HL-60 (cell line): Measurements from ENCODE around the gene HSCB.

Source experiments
- DNase-seq, 2 experiments: peaks; one replicate each; pipeline ENCODE4 v3.0.0-alpha.2; 2010 to 2020; ENCODE audit warnings: low read depth in 1 of 2, low spot score in 1 of 2
- H3K27ac ChIP-seq: fragments of 250-450 bp; sonication (Bioruptor Pico); replicated peaks from 2 replicates; pipeline ENCODE4 v1.5.1; 2020; ENCODE audit warnings: mild to moderate bottlenecking, moderate library complexity
- H3K27me3 ChIP-seq: fragments of 250-450 bp; sonication (Bioruptor Pico); 2 replicates; pipeline ENCODE4 v1.5.1; 2021; ENCODE audit warnings: mild to moderate bottlenecking, moderate library complexity; ENCODE audit not compliant: insufficient read depth, poor library complexity, severe bottlenecking
- H3K4me3 ChIP-seq: replicated peaks from 2 replicates; pipeline ENCODE4 v1.5.1; 2011; ENCODE audit warnings: mild to moderate bottlenecking, control low read depth, low read length; ENCODE audit not compliant: insufficient read depth
- GABPA ChIP-seq: IDR thresholded peaks from 2 replicates; pipeline ENCODE4 v1.6.1; 2012; ENCODE audit warnings: low read depth
- POLR2AphosphoS5 ChIP-seq: IDR thresholded peaks from 2 replicates; pipeline ENCODE4 v1.6.1; 2012; ENCODE audit warnings: low read depth
- SPI1 ChIP-seq: IDR thresholded peaks from 2 replicates; pipeline ENCODE4 v1.6.1; 2012; ENCODE audit warnings: low read depth, mild to moderate bottlenecking, borderline replicate concordance
- TF ChIP-seq, protein P1 (sequence below): IDR thresholded peaks from 2 replicates; pipeline ENCODE4 v1.6.1; 2012; ENCODE audit warnings: low read depth; ENCODE audit not compliant: insufficient replicate concordance
- TF ChIP-seq, protein P2 (sequence below): IDR thresholded peaks from one replicate; pipeline ENCODE4 v1.5.1; 2011; ENCODE audit warnings: low read length, control low read depth, inconsistent platforms; ENCODE audit not compliant: insufficient read depth

HSCB gene

DNA sequence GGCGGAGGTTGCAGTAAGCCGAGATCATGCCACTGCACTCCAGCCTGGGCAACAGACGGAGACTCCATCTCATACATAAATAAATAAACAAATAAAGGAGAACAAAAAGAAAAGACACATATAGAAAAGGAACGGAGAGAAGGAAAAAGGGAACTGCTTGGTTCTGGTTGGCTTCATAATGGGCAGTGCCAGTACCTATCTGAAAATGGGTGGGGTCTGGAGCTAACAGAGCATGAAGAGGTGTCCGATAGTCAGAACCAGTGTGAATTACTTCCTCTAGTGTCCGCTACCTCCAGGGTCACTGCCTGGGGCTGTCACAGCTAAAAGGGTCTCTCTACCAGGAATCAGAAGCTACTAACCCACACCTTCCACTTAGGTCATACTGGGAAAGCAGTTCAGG lies 35.0 kb upstream of the HSCB start:
- DNase-seq: no peak
- TF ChIP-seq, protein P1, sequence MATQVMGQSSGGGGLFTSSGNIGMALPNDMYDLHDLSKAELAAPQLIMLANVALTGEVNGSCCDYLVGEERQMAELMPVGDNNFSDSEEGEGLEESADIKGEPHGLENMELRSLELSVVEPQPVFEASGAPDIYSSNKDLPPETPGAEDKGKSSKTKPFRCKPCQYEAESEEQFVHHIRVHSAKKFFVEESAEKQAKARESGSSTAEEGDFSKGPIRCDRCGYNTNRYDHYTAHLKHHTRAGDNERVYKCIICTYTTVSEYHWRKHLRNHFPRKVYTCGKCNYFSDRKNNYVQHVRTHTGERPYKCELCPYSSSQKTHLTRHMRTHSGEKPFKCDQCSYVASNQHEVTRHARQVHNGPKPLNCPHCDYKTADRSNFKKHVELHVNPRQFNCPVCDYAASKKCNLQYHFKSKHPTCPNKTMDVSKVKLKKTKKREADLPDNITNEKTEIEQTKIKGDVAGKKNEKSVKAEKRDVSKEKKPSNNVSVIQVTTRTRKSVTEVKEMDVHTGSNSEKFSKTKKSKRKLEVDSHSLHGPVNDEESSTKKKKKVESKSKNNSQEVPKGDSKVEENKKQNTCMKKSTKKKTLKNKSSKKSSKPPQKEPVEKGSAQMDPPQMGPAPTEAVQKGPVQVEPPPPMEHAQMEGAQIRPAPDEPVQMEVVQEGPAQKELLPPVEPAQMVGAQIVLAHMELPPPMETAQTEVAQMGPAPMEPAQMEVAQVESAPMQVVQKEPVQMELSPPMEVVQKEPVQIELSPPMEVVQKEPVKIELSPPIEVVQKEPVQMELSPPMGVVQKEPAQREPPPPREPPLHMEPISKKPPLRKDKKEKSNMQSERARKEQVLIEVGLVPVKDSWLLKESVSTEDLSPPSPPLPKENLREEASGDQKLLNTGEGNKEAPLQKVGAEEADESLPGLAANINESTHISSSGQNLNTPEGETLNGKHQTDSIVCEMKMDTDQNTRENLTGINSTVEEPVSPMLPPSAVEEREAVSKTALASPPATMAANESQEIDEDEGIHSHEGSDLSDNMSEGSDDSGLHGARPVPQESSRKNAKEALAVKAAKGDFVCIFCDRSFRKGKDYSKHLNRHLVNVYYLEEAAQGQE: no peak
- TF ChIP-seq POLR2AphosphoS5: no peak
- no peak for TF ChIP-seq GABPA
- TF ChIP-seq, protein P2, sequence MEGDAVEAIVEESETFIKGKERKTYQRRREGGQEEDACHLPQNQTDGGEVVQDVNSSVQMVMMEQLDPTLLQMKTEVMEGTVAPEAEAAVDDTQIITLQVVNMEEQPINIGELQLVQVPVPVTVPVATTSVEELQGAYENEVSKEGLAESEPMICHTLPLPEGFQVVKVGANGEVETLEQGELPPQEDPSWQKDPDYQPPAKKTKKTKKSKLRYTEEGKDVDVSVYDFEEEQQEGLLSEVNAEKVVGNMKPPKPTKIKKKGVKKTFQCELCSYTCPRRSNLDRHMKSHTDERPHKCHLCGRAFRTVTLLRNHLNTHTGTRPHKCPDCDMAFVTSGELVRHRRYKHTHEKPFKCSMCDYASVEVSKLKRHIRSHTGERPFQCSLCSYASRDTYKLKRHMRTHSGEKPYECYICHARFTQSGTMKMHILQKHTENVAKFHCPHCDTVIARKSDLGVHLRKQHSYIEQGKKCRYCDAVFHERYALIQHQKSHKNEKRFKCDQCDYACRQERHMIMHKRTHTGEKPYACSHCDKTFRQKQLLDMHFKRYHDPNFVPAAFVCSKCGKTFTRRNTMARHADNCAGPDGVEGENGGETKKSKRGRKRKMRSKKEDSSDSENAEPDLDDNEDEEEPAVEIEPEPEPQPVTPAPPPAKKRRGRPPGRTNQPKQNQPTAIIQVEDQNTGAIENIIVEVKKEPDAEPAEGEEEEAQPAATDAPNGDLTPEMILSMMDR: no peak
- TF ChIP-seq SPI1: no peak
- Histone ChIP-seq H3K27ac (no peak overlapping the region), H3K27me3 (no peaks in the 10 kb centered on the region), H3K4me3 (no peak overlapping the region)

DNA sequence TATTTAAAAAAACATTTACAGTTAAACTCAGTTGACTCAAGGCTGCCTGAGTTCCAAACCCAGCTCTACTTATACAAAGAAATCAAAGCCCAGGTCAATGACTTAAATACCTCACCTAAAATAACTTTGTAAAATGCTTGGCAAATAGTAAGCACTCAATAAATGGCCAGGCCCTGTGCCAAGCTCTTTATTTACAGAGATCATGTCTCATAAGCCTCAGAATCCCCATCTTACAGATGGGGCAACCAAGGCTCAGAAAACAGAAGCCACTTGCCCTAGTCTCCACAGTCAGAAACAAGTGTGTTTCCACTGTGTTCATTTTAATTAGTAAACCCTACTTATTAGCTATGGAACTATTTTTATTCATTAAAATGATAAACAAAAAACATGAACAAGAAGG lies 31.7 kb upstream of the HSCB start:
- no peak overlapping the region for H3K4me3 ChIP-seq
- H3K27ac ChIP-seq: no peak overlapping the region
- no peaks in the 10 kb centered on the region for H3K27me3 ChIP-seq
- no peak for TF ChIP-seq SPI1
- TF ChIP-seq, protein P1: no peak
- no peak for TF ChIP-seq POLR2AphosphoS5
- TF ChIP-seq GABPA: no peak
- TF ChIP-seq, protein P2: no peak
- DNase-seq: no peak

DNA sequence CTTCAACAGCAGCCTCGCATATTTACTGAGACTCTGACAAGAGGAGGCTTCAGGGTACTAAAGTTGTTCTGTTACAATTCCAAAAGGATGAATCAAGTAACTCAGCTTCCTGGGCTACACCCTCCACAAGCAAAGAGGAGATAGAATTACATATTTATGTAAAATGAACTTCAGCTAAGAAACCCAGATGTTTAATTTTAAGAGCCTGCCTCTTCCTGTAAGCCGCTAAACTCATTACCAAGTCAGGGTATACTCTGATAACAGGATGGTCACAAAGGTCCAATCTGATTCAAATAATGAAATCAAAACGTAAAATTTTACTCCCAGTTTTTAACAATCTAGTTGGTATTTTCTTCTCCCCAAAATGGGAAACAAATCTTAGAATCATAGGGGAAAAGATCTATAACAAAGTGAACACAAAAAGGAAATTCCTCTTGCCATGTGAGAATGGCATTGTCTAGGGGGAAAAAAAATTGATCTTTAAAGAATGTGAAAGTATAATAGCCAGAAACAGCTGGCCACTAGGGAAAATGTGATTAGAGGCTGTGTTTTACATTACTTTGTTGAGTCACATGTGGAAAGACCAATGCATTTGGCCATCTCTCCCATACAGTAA lies 31.2 kb upstream of the HSCB start:
- H3K4me3 ChIP-seq: no peak overlapping the region
- DNase-seq: no peak
- no peaks in the 10 kb centered on the region for H3K27me3 ChIP-seq
- H3K27ac ChIP-seq: no peak overlapping the region
- TF ChIP-seq POLR2AphosphoS5: no peak
- no peak for TF ChIP-seq SPI1

DNA sequence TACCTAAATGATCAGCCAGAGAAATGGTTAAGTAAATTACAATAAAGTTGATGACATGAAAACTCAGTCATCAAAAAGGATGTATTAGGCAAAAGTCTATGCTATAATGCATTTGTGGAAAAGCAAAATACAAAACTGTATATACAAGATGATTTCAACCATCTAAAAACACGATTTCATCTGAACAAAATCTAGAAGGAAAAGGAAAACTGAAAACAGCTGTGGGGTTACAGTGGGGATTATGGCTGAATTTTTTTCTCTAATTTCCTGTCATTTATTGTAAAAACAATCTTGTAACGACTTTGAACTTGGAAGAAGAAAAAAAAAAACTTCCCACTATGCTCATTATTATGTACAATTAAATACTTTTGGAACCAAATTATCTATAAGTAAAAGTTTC lies 30.5 kb upstream of the HSCB start:
- no peak overlapping the region for H3K4me3 ChIP-seq
- no peak for TF ChIP-seq SPI1
- TF ChIP-seq, protein P1: no peak
- TF ChIP-seq, protein P2: no peak
- no peak for TF ChIP-seq POLR2AphosphoS5
- TF ChIP-seq GABPA: no peak
- H3K27me3 ChIP-seq: no peaks in the 10 kb centered on the region
- DNase-seq: no peak
- no peak overlapping the region for H3K27ac ChIP-seq
